ENCODE data around the gene CD86.

DNA sequence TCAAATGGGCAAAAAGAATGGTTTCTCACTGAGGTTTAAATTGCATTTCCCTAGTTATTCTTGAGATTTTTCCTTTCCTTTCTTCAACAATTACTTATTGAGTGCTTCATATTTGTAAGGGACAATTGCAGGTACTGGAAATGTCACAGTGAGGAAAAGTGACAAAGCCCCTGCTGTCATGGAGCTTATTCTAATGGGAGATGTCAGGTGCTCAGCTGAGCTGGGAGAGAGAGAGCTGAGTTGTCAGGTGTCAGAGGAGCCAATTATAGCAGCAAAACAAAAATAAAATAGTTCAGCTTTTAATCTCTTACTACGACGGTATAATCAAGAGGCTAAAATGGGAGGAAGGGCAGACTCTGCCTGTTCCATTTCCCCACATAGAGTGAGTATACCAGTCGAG, 42.0 kb downstream of the CD86 start:
- TF ChIP-seq POLR2AphosphoS5 (IDR thresholded peaks at IDR 0.05; ENCODE audit: low read depth, low read length) (no peak), POLR2A (IDR thresholded peaks at IDR 0.05; ENCODE audit: low read depth, low read length) (no peak)
